ENCODE measurements around the gene RB1.

DNA sequence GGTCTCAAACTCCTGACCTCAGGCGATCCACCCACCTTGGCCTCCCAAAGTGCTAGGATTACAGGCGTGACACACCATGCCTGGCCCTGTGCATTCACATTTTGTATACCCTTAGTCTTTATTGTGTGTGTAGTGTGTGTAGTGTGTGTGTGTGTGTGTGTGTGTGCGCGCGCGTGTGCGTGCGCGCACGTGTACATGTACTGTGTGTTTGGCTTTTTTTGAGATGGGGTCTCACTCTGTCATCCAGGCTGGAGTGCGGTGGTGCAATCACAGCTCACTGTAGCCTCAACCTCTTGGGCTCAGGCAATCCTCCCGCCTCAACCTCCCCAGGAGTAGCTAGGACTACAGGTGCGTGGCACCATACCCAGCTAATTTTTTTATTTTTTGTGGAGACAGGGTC lies 48.5 kb upstream of the RB1 start:
- TF ChIP-seq, protein P1, sequence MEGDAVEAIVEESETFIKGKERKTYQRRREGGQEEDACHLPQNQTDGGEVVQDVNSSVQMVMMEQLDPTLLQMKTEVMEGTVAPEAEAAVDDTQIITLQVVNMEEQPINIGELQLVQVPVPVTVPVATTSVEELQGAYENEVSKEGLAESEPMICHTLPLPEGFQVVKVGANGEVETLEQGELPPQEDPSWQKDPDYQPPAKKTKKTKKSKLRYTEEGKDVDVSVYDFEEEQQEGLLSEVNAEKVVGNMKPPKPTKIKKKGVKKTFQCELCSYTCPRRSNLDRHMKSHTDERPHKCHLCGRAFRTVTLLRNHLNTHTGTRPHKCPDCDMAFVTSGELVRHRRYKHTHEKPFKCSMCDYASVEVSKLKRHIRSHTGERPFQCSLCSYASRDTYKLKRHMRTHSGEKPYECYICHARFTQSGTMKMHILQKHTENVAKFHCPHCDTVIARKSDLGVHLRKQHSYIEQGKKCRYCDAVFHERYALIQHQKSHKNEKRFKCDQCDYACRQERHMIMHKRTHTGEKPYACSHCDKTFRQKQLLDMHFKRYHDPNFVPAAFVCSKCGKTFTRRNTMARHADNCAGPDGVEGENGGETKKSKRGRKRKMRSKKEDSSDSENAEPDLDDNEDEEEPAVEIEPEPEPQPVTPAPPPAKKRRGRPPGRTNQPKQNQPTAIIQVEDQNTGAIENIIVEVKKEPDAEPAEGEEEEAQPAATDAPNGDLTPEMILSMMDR (IDR thresholded peaks at IDR 0.05; ENCODE audit: low read depth, low read length): no peak
- TF ChIP-seq EZH2phosphoT487 (IDR thresholded peaks at IDR 0.05; ENCODE audit: low read depth): no peak
